HG03565 (cell line): Measurements from ENCODE around the gene DYSF.

Source experiments
- ATAC-seq: cut with Tn5 transposase; IDR thresholded peaks from one replicate; pipeline ENCODE4 v1.9.1; 2021; ENCODE audit warnings: mild to moderate bottlenecking, moderate library complexity; ENCODE audit not compliant: unreplicated experiment

Gene DYSF

DNA sequence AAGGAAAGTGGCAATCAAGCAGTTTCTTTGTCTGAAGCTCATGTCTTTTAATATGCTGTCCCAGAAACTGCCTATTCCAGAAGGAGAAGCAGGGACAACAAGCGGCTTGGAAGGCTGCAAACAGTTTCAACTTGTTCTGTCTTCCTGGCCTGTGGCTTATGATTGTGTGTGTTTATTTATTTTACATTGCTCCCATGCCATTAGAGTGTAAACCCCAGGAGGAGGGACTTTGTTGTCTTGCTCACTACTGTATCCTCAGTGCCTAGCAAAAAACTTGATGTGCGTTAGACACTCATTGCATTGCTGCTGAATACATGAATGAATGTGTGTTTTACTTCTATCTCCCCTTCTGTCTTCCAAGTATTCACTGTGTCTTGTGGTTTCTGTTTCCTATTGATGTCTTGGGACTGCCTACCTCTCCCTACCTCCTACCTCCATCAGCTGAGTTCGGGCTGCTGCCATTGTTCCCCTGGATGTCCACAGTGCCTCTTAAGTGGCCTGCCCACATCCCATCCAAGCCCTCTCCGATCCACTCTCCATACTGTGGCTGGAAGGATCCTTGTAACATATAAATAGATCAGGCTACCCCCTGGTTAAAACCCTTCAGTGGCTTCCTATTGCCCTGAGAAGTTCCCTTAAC is 261.4 kb downstream of the DYSF start:
- ATAC-seq, result no peak

DNA sequence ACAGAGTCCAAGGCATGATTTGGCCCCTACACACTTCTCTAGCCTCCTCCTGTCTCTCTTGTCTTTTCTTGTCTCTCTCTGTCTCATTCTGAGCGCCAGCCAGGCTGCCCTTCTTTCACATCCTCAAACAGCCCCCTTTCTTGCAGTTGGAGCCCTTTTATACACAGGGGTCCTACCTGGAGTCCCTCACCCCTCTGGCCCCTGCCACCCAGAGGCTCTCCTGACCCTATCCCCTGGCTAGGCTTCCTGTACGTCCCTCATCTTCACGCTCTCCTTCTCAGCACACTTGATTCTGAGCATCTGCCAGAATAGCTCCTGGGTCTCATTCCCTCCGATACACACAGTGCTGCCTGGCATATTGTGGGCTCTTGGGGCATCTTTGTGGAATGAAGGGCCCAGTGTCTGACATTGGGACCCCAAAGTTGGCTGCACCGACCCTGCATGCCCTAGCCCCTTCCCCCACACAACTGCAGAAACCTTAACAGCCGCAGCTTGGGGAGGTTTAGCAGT is 261.9 kb downstream of the DYSF start:
- no peak for ATAC-seq

DNA sequence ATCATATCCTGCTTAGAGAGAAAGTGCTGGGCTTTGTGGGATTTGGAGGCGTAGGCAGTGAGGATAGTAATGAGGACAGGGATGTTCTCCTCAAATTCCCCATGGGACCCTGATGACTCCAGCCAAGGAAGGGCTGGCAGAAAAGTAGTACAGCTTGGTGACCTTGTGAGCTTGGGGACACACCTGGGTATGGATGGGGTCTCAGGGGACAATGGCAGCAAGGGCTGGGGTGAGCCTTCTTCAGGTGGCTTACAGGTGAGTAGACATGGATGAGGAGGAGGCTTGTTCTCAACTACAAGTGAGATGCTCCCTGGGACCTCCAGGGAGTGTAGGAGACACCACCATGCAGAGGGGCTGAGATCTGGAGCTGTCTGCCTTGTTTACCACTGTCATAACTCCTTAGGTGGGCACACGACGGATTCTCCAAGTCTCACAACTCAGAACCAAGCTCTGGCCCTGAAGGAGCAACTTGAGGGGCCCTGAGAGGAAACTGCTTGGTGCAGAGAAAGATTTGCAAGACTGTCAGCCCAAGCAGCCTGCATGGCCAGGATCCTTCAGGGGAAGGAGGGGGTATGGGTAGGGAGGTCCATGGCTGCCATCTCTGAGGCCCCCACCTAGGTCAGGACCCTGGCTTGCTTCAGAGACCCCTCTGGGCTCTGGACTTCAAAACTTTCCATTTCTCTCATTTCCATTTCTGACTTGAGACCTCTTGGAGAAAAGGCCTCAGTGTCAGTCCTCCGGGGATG is 262.8 kb downstream of the DYSF start:
- no peak for ATAC-seq

DNA sequence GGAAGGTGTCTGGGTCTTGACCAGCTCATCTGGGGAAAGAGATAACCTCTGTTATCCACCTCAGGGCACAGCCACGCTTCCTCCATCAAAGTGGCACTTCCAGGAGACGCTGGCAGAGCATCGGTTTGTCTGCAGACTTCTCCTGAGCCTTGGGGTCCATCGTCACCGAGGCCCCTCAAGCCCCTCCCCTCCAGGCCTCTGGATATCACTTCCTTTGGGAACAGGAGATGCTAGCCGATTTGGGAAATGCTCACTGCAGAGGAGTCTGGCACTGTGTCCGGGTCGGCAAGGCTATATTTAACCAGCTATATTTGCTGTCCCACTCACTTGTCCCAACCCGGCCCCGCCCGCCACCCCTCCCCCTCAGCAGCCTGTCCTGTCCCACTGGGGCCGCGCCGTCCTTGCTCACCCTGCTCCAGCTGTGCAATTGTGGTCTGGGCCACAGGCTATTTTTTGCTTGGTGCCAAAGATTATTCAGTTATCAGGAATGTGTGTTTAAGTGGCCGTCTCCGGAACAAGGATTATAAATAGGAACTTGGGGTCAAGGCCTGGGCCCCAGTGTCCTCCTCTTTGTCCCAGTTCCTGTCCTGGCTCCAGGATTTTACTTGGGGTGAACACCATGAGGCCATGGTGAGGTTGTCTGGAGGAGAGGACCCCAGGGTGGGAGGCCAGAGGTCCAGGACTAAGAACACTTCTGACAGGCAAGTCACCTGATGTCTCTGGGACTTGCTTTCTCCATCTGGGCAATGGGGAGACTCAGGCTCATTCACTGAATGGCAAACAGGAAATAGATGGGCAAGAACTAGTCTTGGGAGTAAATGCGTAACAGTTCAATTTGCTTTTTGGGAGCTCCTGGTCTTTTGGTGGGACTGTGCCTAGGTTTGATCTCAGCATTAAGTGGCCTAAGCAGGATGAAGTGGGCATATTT is 263.6 kb downstream of the DYSF start:
- no peak for ATAC-seq

DNA sequence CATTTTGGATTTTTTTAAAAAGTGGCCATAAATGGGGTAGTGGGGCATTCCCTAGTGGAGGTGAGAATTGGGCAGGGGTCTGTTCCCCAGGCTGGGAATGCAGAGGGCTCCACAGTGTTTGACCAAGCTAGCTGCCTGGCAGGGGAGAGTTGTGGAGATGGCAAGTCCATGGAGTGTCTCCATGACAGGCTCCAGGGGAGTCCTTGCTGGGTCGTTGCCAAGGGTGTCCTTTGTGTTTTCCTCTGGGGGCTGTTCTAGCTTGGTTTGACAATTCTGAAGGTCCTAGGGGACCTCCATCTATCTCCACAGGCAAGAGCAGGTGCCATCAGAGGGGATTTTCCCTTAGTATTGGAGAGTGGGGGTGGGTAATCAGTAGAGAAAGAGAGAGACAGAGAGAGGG is 265.3 kb downstream of the DYSF start:
- no peak for ATAC-seq

DNA sequence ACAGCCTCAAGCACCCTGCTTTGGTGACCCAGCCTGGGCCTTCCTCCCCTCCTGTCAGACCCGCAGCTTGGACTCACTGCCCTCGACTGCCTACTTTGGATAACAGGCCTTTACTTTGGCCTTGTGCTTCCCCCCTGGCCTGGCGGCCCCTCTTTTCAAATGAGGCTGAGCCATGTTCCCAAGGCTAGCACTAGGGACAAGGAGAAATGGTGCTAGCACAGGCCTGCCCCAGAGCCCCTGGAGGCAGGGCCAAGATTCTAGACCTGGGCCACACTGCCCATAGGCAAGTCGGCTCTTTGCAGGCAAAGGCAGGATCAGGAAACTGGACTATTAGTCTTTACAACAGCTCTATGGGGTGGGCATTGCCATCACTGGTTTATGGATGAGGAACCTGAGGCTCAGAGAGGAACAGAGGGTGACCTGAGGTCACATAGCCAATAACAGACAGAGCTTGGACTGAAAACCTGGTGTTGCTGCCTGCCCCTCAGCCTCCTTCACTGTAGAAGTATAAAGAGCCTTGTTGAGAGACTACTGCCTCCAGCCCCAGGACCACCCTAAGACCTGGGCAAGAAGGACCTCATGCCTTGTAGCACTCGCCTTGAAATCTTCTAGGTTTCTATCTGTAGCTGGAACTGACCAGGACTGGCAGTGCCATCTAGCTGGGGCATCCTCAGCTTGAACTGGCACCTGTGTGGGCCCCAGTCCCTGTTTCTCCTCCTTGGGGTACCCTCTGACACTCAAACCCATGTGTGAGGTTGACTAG is 266.3 kb downstream of the DYSF start:
- ATAC-seq, result no peak

DNA sequence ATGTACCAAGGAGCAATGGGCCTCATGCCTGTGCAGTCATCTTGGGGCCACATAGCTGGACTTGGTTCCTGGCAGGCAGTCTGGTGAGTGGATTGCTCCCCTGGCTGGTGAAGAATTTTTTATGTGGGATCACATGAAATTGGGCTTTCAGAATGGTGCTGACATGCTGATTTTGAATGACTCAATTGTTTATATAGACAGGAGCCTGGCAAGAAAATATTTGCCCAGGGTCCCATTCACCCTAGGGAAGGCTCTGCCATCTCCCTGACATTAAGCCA is 266.9 kb downstream of the DYSF start:
- ATAC-seq, result no peak

DNA sequence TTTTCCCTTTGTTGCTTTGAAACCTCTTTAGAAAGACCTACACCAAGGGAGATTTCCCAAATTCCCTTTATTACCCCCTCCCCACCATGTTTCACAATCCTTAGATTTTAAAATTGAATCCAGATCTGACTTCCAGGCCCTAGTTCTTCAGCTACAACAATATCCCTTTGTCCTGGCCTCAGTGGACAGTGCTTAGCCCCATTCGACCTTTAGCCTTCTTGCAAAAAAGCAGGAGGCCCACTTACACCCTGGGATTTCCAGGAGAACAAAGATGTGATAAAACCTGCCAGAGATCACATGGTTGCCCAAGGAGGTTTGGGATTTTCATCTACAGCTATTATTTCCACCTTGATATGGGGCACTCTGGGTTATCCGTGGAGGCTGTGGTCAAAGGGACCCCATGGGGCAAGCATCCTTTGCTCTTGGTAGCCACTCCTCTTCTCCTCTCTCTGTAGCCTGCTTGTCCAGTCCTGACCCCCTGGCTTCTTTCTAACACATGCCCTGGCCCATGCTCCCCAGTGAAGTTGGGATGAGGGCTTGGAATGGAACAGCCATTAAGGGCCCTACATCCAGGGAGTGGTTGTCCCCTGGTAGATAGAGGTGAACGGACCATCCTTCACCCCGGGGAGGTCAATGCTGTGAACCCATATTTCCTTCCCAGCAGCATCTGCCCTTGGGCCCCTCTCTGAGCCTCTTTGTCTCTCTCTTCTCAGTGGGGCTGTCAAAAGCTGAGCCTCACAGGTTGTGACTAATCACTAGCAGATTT is 267.4 kb downstream of the DYSF start:
- ATAC-seq, result no peak

DNA sequence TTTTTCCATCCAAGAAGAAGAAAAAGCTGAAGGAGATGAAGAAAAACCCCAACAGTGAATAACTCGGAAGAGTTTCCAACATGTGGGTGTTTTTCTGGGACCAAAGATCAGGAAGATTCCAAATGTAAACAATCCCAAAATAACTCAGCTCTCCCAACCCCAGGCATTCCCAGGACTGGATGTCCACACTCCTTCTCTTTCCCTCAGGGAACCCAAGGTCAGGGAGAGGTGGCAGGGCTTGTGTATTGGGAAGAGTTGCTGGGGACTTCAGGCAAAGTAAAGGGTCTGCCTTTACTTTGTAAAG is 268.0 kb downstream of the DYSF start:
- ATAC-seq, result no peak

DNA sequence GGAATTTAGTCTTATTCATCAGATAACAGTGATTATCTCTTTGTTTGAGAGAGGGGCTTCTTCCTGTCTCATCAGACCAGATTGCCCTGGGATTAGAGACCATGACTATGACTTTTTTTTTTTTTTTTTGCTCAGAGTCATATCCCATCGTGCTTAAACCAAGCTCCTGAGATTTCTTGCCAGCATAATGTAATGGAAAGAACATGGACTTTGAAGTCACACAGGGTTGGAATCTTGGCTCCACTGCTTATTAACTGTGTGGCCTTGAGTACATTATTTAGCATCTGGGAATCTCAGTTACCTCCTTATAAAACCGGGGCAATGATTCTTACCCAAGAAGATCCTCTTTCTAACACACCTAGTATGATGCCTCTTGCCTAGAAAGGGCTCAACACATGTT is 268.3 kb downstream of the DYSF start:
- ATAC-seq, result no peak

DNA sequence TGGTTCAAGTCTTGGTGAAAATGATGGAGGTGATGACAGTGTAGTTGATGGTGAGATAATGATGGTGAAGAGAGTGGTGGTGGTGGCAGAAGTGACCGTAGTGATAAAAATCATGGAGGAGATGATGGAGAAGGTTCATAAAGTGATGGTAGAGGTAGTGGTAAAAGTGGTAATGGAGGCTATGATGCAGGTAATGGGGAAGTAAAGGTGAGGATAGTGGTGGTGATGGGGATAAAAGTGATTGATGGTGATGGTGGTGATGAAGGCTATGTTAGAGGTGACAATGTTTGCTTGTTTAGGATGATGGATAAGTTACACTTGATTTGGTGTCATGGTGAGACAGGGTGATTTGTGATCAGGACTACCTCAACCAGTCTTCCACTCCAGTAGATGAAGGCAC is 268.9 kb downstream of the DYSF start:
- no peak for ATAC-seq

DNA sequence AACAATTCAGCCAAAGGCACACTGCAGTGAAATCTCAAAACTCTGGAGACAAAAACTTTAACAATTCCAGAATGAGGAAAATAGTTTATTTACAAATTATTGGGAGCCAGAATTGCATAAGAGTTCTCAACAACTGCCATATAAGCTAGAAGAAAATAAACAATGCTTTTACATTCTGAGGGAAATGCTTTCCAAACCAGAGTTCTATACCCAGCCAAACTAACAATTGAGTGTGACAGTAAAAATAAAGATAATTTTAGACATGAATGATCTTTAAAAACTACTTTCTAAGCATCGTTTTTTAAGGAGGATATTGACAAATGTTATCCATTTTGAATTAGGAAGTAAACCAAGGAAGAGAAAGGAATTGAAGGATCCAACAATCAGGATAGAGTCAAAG is 271.4 kb downstream of the DYSF start:
- no peak for ATAC-seq

DNA sequence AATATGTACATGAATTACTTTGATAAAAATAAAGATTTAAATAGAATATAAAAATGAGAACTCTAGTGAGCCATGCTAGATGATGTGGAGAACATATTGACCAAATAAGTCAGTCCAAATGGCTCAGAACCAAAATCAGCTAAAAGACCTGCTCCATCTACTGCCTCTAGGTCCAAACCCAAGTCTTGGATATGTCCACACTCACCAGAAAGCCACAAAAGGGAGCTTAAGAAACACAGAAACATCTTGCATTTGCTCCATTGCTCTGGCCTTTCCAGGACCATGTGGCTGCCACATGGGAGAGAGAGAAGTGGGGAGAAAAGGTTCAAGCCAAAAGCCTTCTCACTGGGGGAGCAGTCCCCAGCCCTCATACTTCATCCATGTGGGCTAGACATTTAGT is 272.5 kb downstream of the DYSF start:
- ATAC-seq, result no peak

DNA sequence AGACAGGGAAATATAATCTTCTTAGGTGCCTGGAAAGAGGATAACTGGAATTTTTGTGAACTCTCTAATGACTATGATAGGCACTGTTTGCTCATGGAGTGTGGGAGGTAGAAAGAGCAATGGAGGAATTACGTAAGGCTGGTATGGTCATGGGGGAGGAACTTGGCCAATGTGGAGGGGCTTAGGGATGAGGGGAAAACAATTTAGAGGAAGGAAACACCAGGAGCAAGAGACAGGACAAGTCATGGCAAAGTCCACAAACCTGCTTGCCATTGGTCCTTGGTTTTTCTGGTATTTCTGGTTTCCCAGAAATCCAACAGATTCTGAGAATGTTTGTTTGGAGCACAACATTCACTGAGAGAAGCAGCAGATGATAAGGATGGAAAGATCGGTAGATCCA is 274.2 kb downstream of the DYSF start:
- no peak for ATAC-seq

DNA sequence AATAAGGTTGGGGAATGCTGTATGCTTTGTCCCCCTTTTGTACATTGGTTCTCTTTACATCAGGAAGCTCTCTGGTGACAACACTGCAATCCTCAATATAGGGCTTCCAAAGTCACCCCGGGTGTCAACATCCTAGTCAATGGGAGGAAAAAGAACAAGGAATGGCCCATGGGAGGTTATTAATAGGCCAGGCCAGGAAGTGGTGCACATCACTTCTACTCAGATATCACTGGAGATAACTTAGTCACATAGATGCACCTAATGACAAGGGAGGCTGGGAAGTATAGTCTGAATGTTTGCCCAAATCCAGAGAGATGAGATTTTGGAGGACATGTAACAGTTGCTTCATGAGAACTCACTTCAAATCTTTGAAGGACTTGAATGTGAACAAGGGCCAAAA is 274.7 kb downstream of the DYSF start:
- no peak for ATAC-seq

DNA sequence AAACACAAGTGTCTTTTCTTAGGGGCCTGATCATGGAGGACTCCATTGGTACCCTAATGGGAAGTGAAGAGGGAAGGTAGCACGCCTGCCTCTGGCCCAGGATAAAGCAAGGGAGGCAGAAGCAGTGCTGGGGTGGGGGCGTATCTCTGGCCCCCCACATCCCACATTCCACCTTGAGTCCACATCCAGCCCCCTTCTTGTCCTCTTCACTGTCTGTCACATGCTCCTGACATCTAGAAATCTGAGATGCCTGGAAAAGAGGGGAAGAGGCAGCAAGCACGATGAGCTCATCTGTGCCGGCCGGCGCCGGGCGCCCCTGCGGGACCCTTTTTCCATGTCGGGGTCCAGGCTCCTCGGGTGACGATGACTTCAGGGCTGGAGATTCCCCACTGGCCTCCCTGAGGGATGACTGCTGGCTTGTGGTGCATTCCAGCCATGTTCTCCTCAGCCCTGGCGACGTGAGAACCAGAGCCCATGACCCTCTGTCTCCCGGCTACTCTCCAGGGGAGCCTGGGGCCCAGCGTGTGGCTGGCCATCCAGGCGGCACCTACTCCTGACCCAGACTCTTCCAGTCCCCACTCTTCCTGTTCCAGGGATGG is 277.5 kb downstream of the DYSF start:
- no peak for ATAC-seq

DNA sequence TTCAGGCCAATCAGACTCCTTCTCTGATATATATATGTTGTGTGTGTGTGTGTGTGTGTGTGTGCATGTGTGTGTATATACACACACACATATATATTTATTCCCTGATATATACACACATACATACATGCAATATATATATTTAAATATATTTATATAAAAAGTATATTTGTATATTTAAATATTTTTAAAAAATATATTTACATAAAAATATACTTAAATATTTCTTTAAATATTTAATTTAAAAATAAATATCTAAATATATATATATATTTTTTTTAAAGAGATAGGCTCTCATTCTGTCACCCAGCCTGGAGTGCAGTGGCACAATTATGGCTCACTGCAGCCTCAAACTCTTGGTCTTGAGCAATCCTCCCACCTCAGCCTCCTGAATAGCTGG is 281.3 kb downstream of the DYSF start:
- no peak for ATAC-seq

DNA sequence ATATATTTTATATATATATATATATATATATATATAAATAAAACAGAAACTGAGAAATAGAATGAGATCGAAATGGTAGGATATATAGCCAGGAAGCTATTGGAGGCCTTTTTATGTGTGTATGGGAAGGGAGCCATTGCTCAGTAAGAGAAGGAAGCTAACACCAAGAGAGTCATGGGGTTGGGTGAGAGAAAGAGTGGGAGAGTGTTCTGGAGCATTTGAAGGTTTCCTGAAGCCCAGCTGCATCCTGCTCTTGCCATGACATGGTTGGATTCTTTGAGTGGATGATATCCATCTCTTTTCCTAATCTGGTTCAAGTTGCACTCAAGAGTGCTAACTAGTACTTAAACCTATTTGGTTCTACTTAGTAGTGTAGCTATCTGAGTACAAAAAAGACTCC is 282.3 kb downstream of the DYSF start:
- no peak for ATAC-seq
